HG03342 (cell line): Measurements from ENCODE around the gene ASB1.
A peak's percentile ranks its signal among the peaks of the same experiment; 100 is the strongest.

Source experiments
- ATAC-seq: cut with Tn5 transposase; IDR thresholded peaks from one replicate; pipeline ENCODE4 v1.9.1; 2021; ENCODE audit warnings: mild to moderate bottlenecking, moderate library complexity; ENCODE audit not compliant: unreplicated experiment

Gene ASB1

GRCh38 chr2:238426568-238427434 is at the start of gene ASB1:
ASB1 (plus strand) TSS chr2:238426927; CDS start chr2:238427071, 144 bp downstream.
- ATAC-seq, result peak; percentile 80

- no peak for ATAC-seq
Observed at GRCh38 chr2:238378230-238379095, 48.3 kb upstream of the ASB1 start.

- ATAC-seq, result no peak
Observed at GRCh38 chr2:238379096-238379810, 47.5 kb upstream of the ASB1 start.

- ATAC-seq, result no peak
Observed at GRCh38 chr2:238380336-238380735, 46.4 kb upstream of the ASB1 start.

- no peak for ATAC-seq
Observed at GRCh38 chr2:238380785-238381184, 45.9 kb upstream of the ASB1 start.

- no peak for ATAC-seq
Observed at GRCh38 chr2:238381341-238382115, 45.2 kb upstream of the ASB1 start.

GRCh38 chr2:238382381-238382781 is 44.3 kb upstream of the ASB1 start:
- ATAC-seq, result no peak

GRCh38 chr2:238383135-238383534 is 43.6 kb upstream of the ASB1 start:
- no peak for ATAC-seq

GRCh38 chr2:238383743-238384380 is 42.9 kb upstream of the ASB1 start:
- ATAC-seq, result no peak

- no peak for ATAC-seq
Observed at GRCh38 chr2:238387332-238387731, 39.4 kb upstream of the ASB1 start.

- no peak for ATAC-seq
Observed at GRCh38 chr2:238388794-238389193, 37.9 kb upstream of the ASB1 start.

GRCh38 chr2:238389988-238390589 is 36.6 kb upstream of the ASB1 start:
- no peak for ATAC-seq

GRCh38 chr2:238391042-238391689 is 35.6 kb upstream of the ASB1 start:
- no peak for ATAC-seq

- ATAC-seq, result no peak
Observed at GRCh38 chr2:238396663-238397062, 30.1 kb upstream of the ASB1 start.

GRCh38 chr2:238397356-238397755 is 29.4 kb upstream of the ASB1 start:
- ATAC-seq, result no peak

- no peak for ATAC-seq
Observed at GRCh38 chr2:238398577-238398976, 28.1 kb upstream of the ASB1 start.

GRCh38 chr2:238399094-238399493 is 27.6 kb upstream of the ASB1 start:
- no peak for ATAC-seq

- ATAC-seq, result no peak
Observed at GRCh38 chr2:238401551-238401950, 25.2 kb upstream of the ASB1 start.
